ENCODE data around the gene NHLRC2. TPM values are rescaled to one million over a fixed set of nuclear protein-coding genes. Genes with fewer than 3 reads are reported as not detected.
A peak's percentile ranks its signal among the peaks of the same experiment; 100 is the strongest.
"Not testable (repeated sequence)": the region's sequence is repeated elsewhere in the genome, so short reads cannot be mapped to it uniquely, and the experiment has no call there.

Gene NHLRC2
- total RNA-seq, 1 experiment from 2014 or later, result 30.8 TPM

- peaks cover 9% of the 10 kb centered on the region for H3K27me3 Mint-ChIP-seq (ENCODE audit: insufficient read depth, unreplicated experiment)
- H3K27ac Mint-ChIP-seq (ENCODE audit: unreplicated experiment), result no peak overlapping the region
- CTCF ChIA-PET, result no interaction called here
- Histone ChIP-seq H3K4me1 (no peaks in the 10 kb centered on the region), H3K4me3 (ENCODE audit: low read depth, low read length) (no peak overlapping the region), H3K36me3 (ENCODE audit: control insufficient read depth, insufficient read depth, low read length) (no peaks in the 10 kb centered on the region), H3K27me3 (replicated peaks; ENCODE audit: control insufficient read depth, insufficient read depth, low read length) (no peaks in the 10 kb centered on the region), H3K9me3 (no peaks in the 10 kb centered on the region)
- no peak for DNase-seq
- no peaks in the 10 kb centered on the region for H3K36me3 Mint-ChIP-seq (ENCODE audit: insufficient read depth, unreplicated experiment)
- no peak overlapping the region for H3K4me3 Mint-ChIP-seq (ENCODE audit: unreplicated experiment)
- intact Hi-C loops (cut with micrococcal nuclease; ENCODE audit: unreplicated experiment), result no loop called here
- no peaks in the 10 kb centered on the region for H3K4me1 Mint-ChIP-seq (ENCODE audit: low read depth, unreplicated experiment)
- no peak for TF ChIP-seq CTCF (IDR thresholded peaks at IDR 0.05; ENCODE audit: insufficient read depth in 1 of 2, low read depth in 1 of 2, low read length in 1 of 2, severe bottlenecking in 1 of 2, unreplicated experiment in 1 of 2)
- BruUV-seq (replicated peaks), result no TSS peak
- POLR2A ChIA-PET, result no interaction called here
- H3K9me3 Mint-ChIP-seq (ENCODE audit: unreplicated experiment), result no peaks in the 10 kb centered on the region
Observed at GRCh38 chr10:113808168-113808567, 46.3 kb upstream of the NHLRC2 start.

- CTCF ChIA-PET, result not testable (repeated sequence)
Observed at GRCh38 chr10:113814700-113815099, 39.8 kb upstream of the NHLRC2 start.

GRCh38 chr10:113819989-113820388, 34.5 kb upstream of the NHLRC2 start:
- Mint-ChIP-seq H3K36me3 (ENCODE audit: insufficient read depth, unreplicated experiment) (no peaks in the 10 kb centered on the region), H3K4me3 (ENCODE audit: unreplicated experiment) (no peak overlapping the region), H3K27ac (ENCODE audit: unreplicated experiment) (no peak overlapping the region), H3K9me3 (ENCODE audit: unreplicated experiment) (no peaks in the 10 kb centered on the region), H3K27me3 (ENCODE audit: insufficient read depth, unreplicated experiment) (peaks cover 2% of the 10 kb centered on the region), H3K4me1 (ENCODE audit: low read depth, unreplicated experiment) (peaks cover 7% of the 10 kb centered on the region)
- H3K4me3 ChIP-seq (ENCODE audit: low read depth, low read length), result no peak overlapping the region
- no peak for DNase-seq
- H3K36me3 ChIP-seq (ENCODE audit: control insufficient read depth, insufficient read depth, low read length), result no peaks in the 10 kb centered on the region
- POLR2A ChIA-PET, result no interaction called here
- no peaks in the 10 kb centered on the region for H3K9me3 ChIP-seq
- CTCF ChIA-PET, result no interaction called here
- no peaks in the 10 kb centered on the region for H3K4me1 ChIP-seq
- no peaks in the 10 kb centered on the region for H3K27me3 ChIP-seq (replicated peaks; ENCODE audit: control insufficient read depth, insufficient read depth, low read length)
- BruUV-seq (replicated peaks), result no TSS peak
- TF ChIP-seq CTCF (IDR thresholded peaks at IDR 0.05; ENCODE audit: insufficient read depth in 1 of 2, low read depth in 1 of 2, low read length in 1 of 2, severe bottlenecking in 1 of 2, unreplicated experiment in 1 of 2), result no peak
- intact Hi-C loops (cut with micrococcal nuclease; ENCODE audit: unreplicated experiment), result no loop called here

More at GRCh38 chr10:113814700-113815099, 39.8 kb upstream of the NHLRC2 start:
- DNase-seq; H3K27me3 ChIP-seq (replicated peaks; ENCODE audit: control insufficient read depth, insufficient read depth, low read length); BruUV-seq (replicated peaks); intact Hi-C loops (cut with micrococcal nuclease; ENCODE audit: unreplicated experiment); H3K36me3 Mint-ChIP-seq (ENCODE audit: insufficient read depth, unreplicated experiment); H3K9me3 Mint-ChIP-seq (ENCODE audit: unreplicated experiment); H3K9me3 ChIP-seq; H3K27me3 Mint-ChIP-seq (ENCODE audit: insufficient read depth, unreplicated experiment); H3K4me1 Mint-ChIP-seq (ENCODE audit: low read depth, unreplicated experiment); H3K4me3 ChIP-seq (ENCODE audit: low read depth, low read length); H3K36me3 ChIP-seq (ENCODE audit: control insufficient read depth, insufficient read depth, low read length); H3K27ac Mint-ChIP-seq (ENCODE audit: unreplicated experiment); H3K4me3 Mint-ChIP-seq (ENCODE audit: unreplicated experiment); POLR2A ChIA-PET; H3K4me1 ChIP-seq: not testable (repeated sequence)

GRCh38 chr10:113820507-113820906, 34.0 kb upstream of the NHLRC2 start:
- H3K4me1 Mint-ChIP-seq (ENCODE audit: low read depth, unreplicated experiment), result peaks cover 7% of the 10 kb centered on the region
- intact Hi-C loops (cut with micrococcal nuclease; ENCODE audit: unreplicated experiment), result no loop called here
- ChIA-PET CTCF (no interaction called here), POLR2A (no interaction called here)
- no peak overlapping the region for H3K4me3 Mint-ChIP-seq (ENCODE audit: unreplicated experiment)
- H3K4me1 ChIP-seq, result no peaks in the 10 kb centered on the region
- no peaks in the 10 kb centered on the region for H3K9me3 ChIP-seq
- peaks cover 2% of the 10 kb centered on the region for H3K27me3 Mint-ChIP-seq (ENCODE audit: insufficient read depth, unreplicated experiment)
- peak; percentile 46 to 66 for TF ChIP-seq CTCF (IDR thresholded peaks at IDR 0.05; ENCODE audit: insufficient read depth in 1 of 2, low read depth in 1 of 2, low read length in 1 of 2, severe bottlenecking in 1 of 2, unreplicated experiment in 1 of 2)
- no TSS peak for BruUV-seq (replicated peaks)
- H3K9me3 Mint-ChIP-seq (ENCODE audit: unreplicated experiment), result no peaks in the 10 kb centered on the region
- no peak overlapping the region for H3K27ac Mint-ChIP-seq (ENCODE audit: unreplicated experiment)
- DNase-seq, result peak; percentile 37 to 52
- no peaks in the 10 kb centered on the region for H3K36me3 Mint-ChIP-seq (ENCODE audit: insufficient read depth, unreplicated experiment)
- no peak overlapping the region for H3K4me3 ChIP-seq (ENCODE audit: low read depth, low read length)
- H3K27me3 ChIP-seq (replicated peaks; ENCODE audit: control insufficient read depth, insufficient read depth, low read length), result no peaks in the 10 kb centered on the region
- no peaks in the 10 kb centered on the region for H3K36me3 ChIP-seq (ENCODE audit: control insufficient read depth, insufficient read depth, low read length)

GRCh38 chr10:113821306-113821705, 33.2 kb upstream of the NHLRC2 start:
- DNase-seq; POLR2A ChIA-PET; H3K4me3 Mint-ChIP-seq (ENCODE audit: unreplicated experiment); BruUV-seq (replicated peaks); H3K4me1 ChIP-seq; H3K4me3 ChIP-seq (ENCODE audit: low read depth, low read length); intact Hi-C loops (cut with micrococcal nuclease; ENCODE audit: unreplicated experiment); H3K27ac Mint-ChIP-seq (ENCODE audit: unreplicated experiment); H3K9me3 ChIP-seq; H3K36me3 Mint-ChIP-seq (ENCODE audit: insufficient read depth, unreplicated experiment); H3K36me3 ChIP-seq (ENCODE audit: control insufficient read depth, insufficient read depth, low read length); H3K27me3 ChIP-seq (replicated peaks; ENCODE audit: control insufficient read depth, insufficient read depth, low read length); CTCF ChIA-PET; H3K9me3 Mint-ChIP-seq (ENCODE audit: unreplicated experiment); H3K4me1 Mint-ChIP-seq (ENCODE audit: low read depth, unreplicated experiment); H3K27me3 Mint-ChIP-seq (ENCODE audit: insufficient read depth, unreplicated experiment): not testable (repeated sequence)

All from Caco-2 (cell line).